Natural killer cell (primary cell): ENCODE results near the gene PLXNB1. TPM values are rescaled to one million over a fixed set of nuclear protein-coding genes. Genes with fewer than 3 reads are reported as not detected.

Experiments
- ATAC-seq, 3 donors: fragments of 150-1000 bp in 2 of 3; fragments of 200-7000 bp in 1 of 3; cut with Tn5 transposase; 1 replicate in 1 of 3; 2 replicates in 2 of 3; pipeline ENCODE4 v1.10.0; 2021; ENCODE audit warnings: mild to moderate bottlenecking in 2 of 3, moderate library complexity in 2 of 3
- DNase-seq, 2 donors: peaks; one replicate each; pipeline versions ENCODE4 v3.0.0 to v3.0.0-alpha.2; 2013 to 2021; ENCODE audit warnings: mixed read lengths in 1 of 2
- H3K27ac ChIP-seq: one replicate; pipeline ENCODE4 v1.5.1; 2013; ENCODE audit warnings: mild to moderate bottlenecking, low read length
- H3K27me3 ChIP-seq: one replicate; pipeline ENCODE4 v1.6.1; 2013; ENCODE audit warnings: low read length; ENCODE audit not compliant: control insufficient read depth, insufficient read depth
- H3K36me3 ChIP-seq: one replicate; pipeline ENCODE4 v1.6.1; 2013; ENCODE audit warnings: low read length; ENCODE audit not compliant: control insufficient read depth, insufficient read depth
- H3K4me1 ChIP-seq: one replicate; pipeline ENCODE4 v1.6.1; 2013; ENCODE audit warnings: low read length; ENCODE audit not compliant: control insufficient read depth, insufficient read depth
- H3K4me3 ChIP-seq: one replicate; pipeline ENCODE4 v1.5.1; 2013; ENCODE audit warnings: low read length
- H3K9me3 ChIP-seq: one replicate; pipeline ENCODE4 v1.6.1; 2013; ENCODE audit warnings: low read length; ENCODE audit not compliant: control insufficient read depth, insufficient read depth
- H3K27ac Mint-ChIP-seq, 2 donors: one replicate each; pipeline ENCODE4 v1.8.0; 2022; ENCODE audit warnings: mild to moderate bottlenecking in 2 of 2, mixed read lengths in 2 of 2, moderate library complexity in 1 of 2
- H3K27me3 Mint-ChIP-seq, 2 donors: one replicate each; pipeline ENCODE4 v1.8.0; 2022; ENCODE audit warnings: low read depth in 2 of 2, mixed read lengths in 2 of 2
- H3K36me3 Mint-ChIP-seq: one replicate; pipeline ENCODE4 v1.8.0; 2022; ENCODE audit warnings: mixed read lengths
- H3K4me1 Mint-ChIP-seq, 2 donors: one replicate each; pipeline ENCODE4 v1.8.0; 2022; ENCODE audit warnings: mixed read lengths in 2 of 2
- H3K4me3 Mint-ChIP-seq: one replicate; pipeline ENCODE4 v1.8.0; 2022; ENCODE audit warnings: mild to moderate bottlenecking, moderate library complexity, mixed read lengths
- H3K9me3 Mint-ChIP-seq, 2 donors: one replicate each; pipeline ENCODE4 v1.8.0; 2022; ENCODE audit warnings: mixed read lengths in 2 of 2
- WGBS: methylation state at CpG from one replicate; pipeline ENCODE4 v1.1.7; 2013; ENCODE audit warnings: missing lambda C conversion rate; ENCODE audit not compliant: insufficient coverage; 5-methylcytosine and 5-hydroxymethylcytosine counted together
- intact Hi-C: fragments of 100-400 bp; cut with micrococcal nuclease; formaldehyde crosslinking; loops from one replicate; pipeline ENCODE4 v1.14.2; 2022
- total RNA-seq, 4 donors: library from RNA; stranded (reverse); fragments of 120-200 nt in 1 of 4; gene quantifications; one replicate each; pipeline versions ENCODE4 v1.2.3 to v1.2.4, GENCODE V29; 2013 to 2022
- TF ChIP-seq, protein P1 (sequence below): fragments of 200-600 bp; IDR thresholded peaks from one replicate; pipeline ENCODE4 v1.8.0; 2022; ENCODE audit warnings: antibody characterized with exemption

The PLXNB1 gene
- total RNA-seq, 3 donors from 2014 or later (not counting 1 experiment from before 2014, with no cell fraction given) = 4.3 to 5.0 (median 4.4) TPM

DNA sequence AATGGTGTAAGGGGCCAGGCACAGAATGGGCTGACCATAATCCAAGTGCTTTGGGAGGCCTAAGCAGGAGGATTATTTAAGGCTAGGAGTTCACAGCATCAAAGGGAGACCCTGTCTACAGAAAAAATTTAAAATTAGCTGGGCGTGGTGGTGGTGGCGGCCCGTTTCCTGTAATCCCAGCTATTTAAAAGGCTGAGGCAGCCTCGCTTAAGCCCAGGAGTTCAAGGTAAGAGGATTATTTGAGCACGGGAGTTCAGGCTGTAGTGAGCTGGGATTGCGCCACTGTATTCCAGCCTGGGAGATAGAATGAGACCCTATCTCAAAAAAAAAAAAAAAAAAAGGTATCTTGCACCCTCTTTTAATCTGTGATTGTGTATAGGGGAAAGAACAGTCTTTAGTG is 12.1 kb upstream of the PLXNB1 start:
- no peak overlapping the region for H3K27ac ChIP-seq
- intact Hi-C loops = no loop called here
- no peak for DNase-seq
- peaks cover 36% of the 10 kb centered on the region for H3K4me1 ChIP-seq
- H3K27me3 ChIP-seq = no peaks in the 10 kb centered on the region
- WGBS = 89% methylated on average over 6 of the region's 6 CpGs
- Mint-ChIP-seq H3K36me3 (no peaks in the 10 kb centered on the region), H3K4me3 (peak overlapping the region; percentile 97), H3K4me1 (peaks cover 40 to 43% of the 10 kb centered on the region in 2 donors), H3K27me3 (no peaks in the 10 kb centered on the region), H3K27ac (peak overlapping the region in 1 of 2 donors; percentile 96), H3K9me3 (no peaks in the 10 kb centered on the region)
- ATAC-seq = no peak
- H3K36me3 ChIP-seq = peaks cover 19% of the 10 kb centered on the region
- TF ChIP-seq, protein P1, sequence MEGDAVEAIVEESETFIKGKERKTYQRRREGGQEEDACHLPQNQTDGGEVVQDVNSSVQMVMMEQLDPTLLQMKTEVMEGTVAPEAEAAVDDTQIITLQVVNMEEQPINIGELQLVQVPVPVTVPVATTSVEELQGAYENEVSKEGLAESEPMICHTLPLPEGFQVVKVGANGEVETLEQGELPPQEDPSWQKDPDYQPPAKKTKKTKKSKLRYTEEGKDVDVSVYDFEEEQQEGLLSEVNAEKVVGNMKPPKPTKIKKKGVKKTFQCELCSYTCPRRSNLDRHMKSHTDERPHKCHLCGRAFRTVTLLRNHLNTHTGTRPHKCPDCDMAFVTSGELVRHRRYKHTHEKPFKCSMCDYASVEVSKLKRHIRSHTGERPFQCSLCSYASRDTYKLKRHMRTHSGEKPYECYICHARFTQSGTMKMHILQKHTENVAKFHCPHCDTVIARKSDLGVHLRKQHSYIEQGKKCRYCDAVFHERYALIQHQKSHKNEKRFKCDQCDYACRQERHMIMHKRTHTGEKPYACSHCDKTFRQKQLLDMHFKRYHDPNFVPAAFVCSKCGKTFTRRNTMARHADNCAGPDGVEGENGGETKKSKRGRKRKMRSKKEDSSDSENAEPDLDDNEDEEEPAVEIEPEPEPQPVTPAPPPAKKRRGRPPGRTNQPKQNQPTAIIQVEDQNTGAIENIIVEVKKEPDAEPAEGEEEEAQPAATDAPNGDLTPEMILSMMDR = no peak
- no peaks in the 10 kb centered on the region for H3K9me3 ChIP-seq
- H3K4me3 ChIP-seq = no peak overlapping the region

DNA sequence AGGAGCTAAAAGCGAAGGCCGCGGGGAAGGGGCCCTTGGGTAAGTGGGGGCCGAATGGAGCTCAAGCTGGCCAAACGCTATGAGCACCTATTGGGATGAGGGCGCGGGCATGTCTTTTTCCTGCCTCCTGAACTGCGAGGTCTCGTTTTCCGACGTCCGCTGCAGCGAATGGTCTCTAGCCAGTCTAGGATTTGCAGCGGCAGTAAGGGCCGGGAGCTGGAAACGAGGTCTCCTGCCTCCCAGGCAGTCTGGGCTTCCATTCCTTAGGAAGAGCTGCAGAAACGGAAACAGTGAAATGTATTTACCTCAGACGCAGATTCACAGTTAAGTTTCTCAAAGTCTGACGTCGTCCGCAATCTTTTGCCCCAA is 10.7 kb upstream of the PLXNB1 start:
- DNase-seq = peak; percentile 32 to 54
- ATAC-seq = peak in 2 of 3 donors; percentile 2 to 5
- Mint-ChIP-seq H3K27me3 (no peaks in the 10 kb centered on the region), H3K36me3 (no peaks in the 10 kb centered on the region), H3K9me3 (no peaks in the 10 kb centered on the region), H3K27ac (peak overlapping the region in 1 of 2 donors; percentile 96), H3K4me1 (peaks cover 29 to 32% of the 10 kb centered on the region in 2 donors), H3K4me3 (peak overlapping the region; percentile 97)
- Histone ChIP-seq H3K4me3 (peak overlapping the region; percentile 82), H3K9me3 (no peaks in the 10 kb centered on the region), H3K4me1 (peaks cover 35% of the 10 kb centered on the region), H3K27me3 (no peaks in the 10 kb centered on the region), H3K36me3 (peaks cover 19% of the 10 kb centered on the region), H3K27ac (peak overlapping the region; percentile 91)
- intact Hi-C loops = loop anchor here (1.0 kb wide), 2 partner anchors 33 to 39 kb away; no protein-coding TSS in a partner anchor
- TF ChIP-seq, protein P1 = no peak
- WGBS = 2% methylated on average over 21 of the region's 21 CpGs

DNA sequence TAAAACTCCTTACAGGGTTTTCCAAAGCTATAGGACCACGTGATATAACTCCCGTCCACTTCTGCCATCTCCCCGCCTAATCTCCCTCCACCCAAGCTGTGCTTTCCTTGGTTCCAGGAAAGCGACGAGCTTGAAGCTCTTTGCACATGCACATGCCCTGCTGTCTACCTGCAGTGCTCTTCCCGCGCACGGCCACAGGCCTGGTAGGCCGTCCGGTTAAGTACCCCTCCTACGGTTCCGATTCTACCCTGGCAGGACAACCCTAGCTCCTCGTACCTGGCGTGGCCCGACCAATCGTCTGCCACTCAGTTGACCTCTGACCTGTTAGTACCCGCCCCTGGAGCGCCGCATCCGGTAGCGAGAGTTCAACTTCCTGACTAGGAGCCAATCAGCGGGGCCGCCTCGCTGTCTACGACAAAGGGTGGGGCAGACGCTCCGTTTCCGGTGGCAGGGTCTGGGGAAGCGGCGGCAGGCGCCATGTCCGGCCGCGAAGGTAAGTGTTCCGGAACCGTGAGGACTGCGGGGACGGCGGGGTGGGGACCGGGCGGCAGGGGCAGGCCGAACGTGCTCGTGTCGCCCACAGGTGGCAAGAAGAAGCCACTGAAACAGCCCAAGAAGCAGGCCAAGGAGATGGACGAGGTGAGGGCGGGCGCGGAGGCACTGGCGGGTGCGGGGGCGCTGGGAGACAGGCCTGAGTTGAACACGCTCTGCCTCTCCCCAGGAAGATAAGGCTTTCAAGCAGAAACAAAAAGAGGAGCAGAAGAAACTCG is 10.1 kb upstream of the PLXNB1 start, which contains the start of the genes CCDC51 and TMA7:
Gene CCDC51, minus strand, starts transcription at position 300 of the 770 bp plus-strand sequence. CDS start 4,991 bp downstream, outside the sequence.
Gene TMA7, plus strand, starts transcription at position 438 of the 770 bp plus-strand sequence. Its CDS starts 40 bp downstream, at position 478.
- peaks cover 19% of the 10 kb centered on the region for H3K36me3 ChIP-seq
- Mint-ChIP-seq H3K4me1 (peaks cover 29 to 32% of the 10 kb centered on the region in 2 donors), H3K9me3 (no peaks in the 10 kb centered on the region), H3K27ac (peak within 1 kb of the TSS in 1 of 2 donors; percentile 96), H3K4me3 (peak within 1 kb of the TSS; percentile 97), H3K27me3 (no peaks in the 10 kb centered on the region), H3K36me3 (no peaks in the 10 kb centered on the region)
- TF ChIP-seq, protein P1 = no peak
- ATAC-seq (peak; percentile 95 to 99 (median 96)), DNase-seq (peak; percentile 96 to 98)
- intact Hi-C loops = loop anchor here (1.0 kb wide), 2 partner anchors 33 to 39 kb away; no protein-coding TSS in a partner anchor
- peak within 1 kb of the TSS; percentile 91 for H3K27ac ChIP-seq
- H3K4me3 ChIP-seq = peak within 1 kb of the TSS; percentile 82
- WGBS = under 1% methylated on average over 54 of the region's 54 CpGs
- H3K27me3 ChIP-seq = no peaks in the 10 kb centered on the region
- no peaks in the 10 kb centered on the region for H3K9me3 ChIP-seq
- peaks cover 34% of the 10 kb centered on the region for H3K4me1 ChIP-seq
